NCI-H2029 treated with DMSO at 0.1 percent for 48 hours (cell line): ENCODE data around the gene CYP4X1.
"Not testable (repeated sequence)": the region's sequence is repeated elsewhere in the genome, so short reads cannot be mapped to it uniquely, and the experiment has no call there.

Source experiments
- DNase-seq: peaks from one replicate; lab custom pipeline; 2025; lab: John Stamatoyannopoulos, UW

Gene CYP4X1

GRCh38 chr1:47023268-47024140 is at the start of gene CYP4X1:
TSS of gene CYP4X1 (plus strand) at chr1:47023669. CDS start at chr1:47023818, 149 bp downstream.
- DNase-seq: peak; percentile 86

- DNase-seq: no peak
Observed at GRCh38 chr1:46983166-46983829, 40.2 kb upstream of the CYP4X1 start.

GRCh38 chr1:46983830-46984586 is 39.5 kb upstream of the CYP4X1 start:
- DNase-seq: no peak

GRCh38 chr1:46990541-46990940 is 32.9 kb upstream of the CYP4X1 start:
- DNase-seq: not testable (repeated sequence)

GRCh38 chr1:46991083-46991923 is 32.2 kb upstream of the CYP4X1 start:
- DNase-seq: peak; percentile 53

- DNase-seq: peak; percentile 67
Observed at GRCh38 chr1:46996659-46997281, 26.7 kb upstream of the CYP4X1 start.

GRCh38 chr1:47002211-47002610 is 21.3 kb upstream of the CYP4X1 start:
- DNase-seq: no peak

- DNase-seq: no peak
Observed at GRCh38 chr1:47003896-47004403, 19.5 kb upstream of the CYP4X1 start.

- not testable (repeated sequence) for DNase-seq
Observed at GRCh38 chr1:47006437-47006836, 17.0 kb upstream of the CYP4X1 start.

- no peak for DNase-seq
Observed at GRCh38 chr1:47013293-47013692, 10.2 kb upstream of the CYP4X1 start.

GRCh38 chr1:47021070-47021469 is 2.4 kb upstream of the CYP4X1 start:
- no peak for DNase-seq

- no peak for DNase-seq
Observed at GRCh38 chr1:47024141-47024801, 802 bp downstream of the CYP4X1 start.

GRCh38 chr1:47030170-47030805 is 6.8 kb downstream of the CYP4X1 start:
- no peak for DNase-seq

GRCh38 chr1:47031059-47031458 is 7.6 kb downstream of the CYP4X1 start:
- DNase-seq: peak; percentile 53

GRCh38 chr1:47031585-47031984 is 8.1 kb downstream of the CYP4X1 start:
- DNase-seq: no peak

- DNase-seq: no peak
Observed at GRCh38 chr1:47036764-47037163, 13.3 kb downstream of the CYP4X1 start.

GRCh38 chr1:47059376-47059775 is 35.9 kb downstream of the CYP4X1 start:
- no peak for DNase-seq

- DNase-seq: no peak
Observed at GRCh38 chr1:47067097-47067594, 43.7 kb downstream of the CYP4X1 start, which contains the start of gene CYP4Z1. TSS of gene CYP4Z1 (plus strand) at chr1:47067231. CDS start at chr1:47067491, 260 bp downstream.

GRCh38 chr1:47069080-47069479 is 45.6 kb downstream of the CYP4X1 start:
- not testable (repeated sequence) for DNase-seq
